Fibroblast of gingiva (primary cell): ENCODE results near the gene SALL4.

Source experiments
- DNase-seq: peaks from one replicate; pipeline ENCODE4 v3.0.0-alpha.2; 2011; ENCODE audit warnings: low read depth

SALL4 gene

DNA sequence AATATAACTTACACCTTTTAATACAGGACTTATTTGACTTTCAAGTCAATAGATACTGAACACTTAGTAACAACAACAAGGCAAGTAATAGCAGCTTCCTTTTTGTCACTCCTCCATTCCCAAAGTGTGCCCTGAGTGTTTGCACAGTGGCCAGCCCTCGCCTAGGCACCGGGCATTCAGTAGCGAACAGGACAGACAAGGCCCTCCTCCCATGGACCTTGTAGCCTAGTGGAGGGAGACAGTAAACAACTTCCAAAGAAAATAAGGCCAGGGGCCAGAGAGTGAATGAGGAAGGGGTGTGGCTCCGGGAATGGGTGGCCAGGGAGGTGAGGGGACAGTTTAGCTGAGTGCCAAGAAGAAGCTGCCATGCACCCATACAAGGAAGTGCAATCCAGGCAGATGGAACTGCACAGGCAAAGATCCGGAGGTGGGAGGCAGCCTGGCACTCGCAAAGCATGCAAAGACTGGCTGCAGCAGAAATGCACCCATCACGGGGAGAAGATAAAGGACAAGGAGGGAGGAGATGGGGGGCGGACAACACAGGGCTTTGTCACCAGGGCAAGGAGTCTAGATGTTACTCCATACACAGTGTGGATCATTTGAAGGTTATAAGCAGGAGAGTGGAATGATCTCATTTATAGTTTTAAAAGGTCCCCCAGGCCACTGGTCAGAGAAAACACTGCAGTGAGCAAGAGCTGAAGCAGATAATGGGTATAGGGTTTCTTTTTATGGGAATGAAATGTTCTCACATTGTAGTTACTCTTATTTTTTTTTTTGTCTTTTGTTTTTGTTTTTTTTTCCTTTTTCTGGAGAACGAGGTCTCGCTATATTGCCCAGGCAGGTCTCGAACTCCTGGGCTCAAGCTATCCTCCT is 66.4 kb downstream of the SALL4 start:
- no peak for DNase-seq

DNA sequence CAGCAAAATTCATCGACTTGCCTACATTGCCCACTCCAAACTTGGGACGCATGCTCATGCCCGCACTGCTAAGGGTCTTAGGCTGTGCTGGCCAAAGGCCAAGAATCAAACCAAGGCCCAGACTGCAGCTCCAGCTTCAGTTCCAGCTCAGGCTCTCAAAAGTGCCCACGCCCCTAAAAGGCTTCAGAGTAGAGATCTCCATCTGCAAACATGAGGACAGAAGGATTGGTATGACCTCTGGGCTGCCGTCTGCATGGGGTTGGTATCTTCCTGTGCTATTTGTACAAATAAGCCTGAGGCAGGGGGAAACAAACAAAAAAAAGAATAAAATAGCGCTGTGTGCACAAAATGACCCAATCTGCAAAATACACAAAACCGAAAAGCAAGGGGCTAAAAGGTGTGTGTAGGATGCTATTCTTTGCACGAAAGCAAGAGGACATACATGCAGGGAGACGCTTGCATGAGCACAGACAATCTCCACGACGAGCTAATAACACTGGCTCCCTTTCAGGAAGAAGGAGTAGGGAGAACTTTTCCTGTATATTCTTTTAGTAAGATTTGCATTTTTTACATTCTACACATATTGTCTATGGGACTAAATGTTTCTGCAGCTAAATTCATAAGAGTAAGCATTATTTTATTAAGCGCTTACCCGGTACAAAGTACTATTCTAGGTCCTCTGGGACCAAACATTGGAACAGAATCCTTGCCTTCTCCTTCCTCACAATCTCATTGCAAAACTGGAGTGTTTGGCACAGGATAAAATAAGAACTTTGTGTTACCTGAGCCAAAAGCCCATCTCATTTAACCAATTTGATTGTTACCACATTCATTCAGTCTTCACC is 67.2 kb downstream of the SALL4 start:
- DNase-seq = no peak

DNA sequence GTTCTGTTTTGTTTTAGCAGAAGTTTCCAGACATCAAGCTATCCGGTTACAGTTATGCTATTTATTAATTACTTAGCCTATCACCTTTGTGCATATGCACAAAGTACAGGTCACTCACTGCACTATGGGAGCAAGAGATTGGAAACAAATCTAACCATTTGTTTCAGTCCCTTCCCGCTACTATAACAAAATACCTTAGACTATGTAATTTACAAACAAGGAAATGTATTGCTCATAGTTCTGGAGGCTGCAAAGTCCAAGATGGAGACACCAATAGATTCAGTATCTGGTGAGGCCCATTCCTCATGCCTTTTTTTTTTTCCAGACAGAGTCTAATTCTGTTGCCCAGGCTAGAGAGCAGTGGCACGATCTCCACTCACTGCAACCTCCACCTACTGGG is 69.3 kb downstream of the SALL4 start:
- no peak for DNase-seq
